GM18526 (cell line): ENCODE data around the gene SHANK1.

Experiments
- POLR2A ChIP-seq: IDR thresholded peaks from 3 replicates; pipeline ENCODE4 v1.6.1; 2011; ENCODE audit not compliant: insufficient read length; ENCODE audit errors: extremely low read depth

The SHANK1 gene

DNA sequence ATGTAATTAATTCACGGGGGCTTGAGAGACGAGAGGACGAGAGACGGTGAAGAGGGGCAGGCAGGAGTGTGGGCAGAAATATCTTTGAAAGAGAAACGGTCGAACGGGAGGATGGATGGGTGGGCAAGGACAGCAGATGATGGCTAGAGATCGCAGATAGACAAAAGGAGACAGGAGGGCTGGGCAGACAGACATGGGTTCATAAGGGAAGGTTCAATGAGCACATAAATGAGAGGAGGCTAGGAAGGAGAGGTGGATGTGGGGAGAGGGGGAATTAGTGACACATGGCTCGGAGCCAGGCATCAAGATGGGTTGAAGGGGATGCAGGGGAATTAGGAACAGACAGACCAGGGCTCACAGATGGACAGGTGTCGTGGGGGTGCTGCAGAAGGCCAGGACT, 81.0 kb downstream of the SHANK1 start:
- TF ChIP-seq POLR2A = no peak

DNA sequence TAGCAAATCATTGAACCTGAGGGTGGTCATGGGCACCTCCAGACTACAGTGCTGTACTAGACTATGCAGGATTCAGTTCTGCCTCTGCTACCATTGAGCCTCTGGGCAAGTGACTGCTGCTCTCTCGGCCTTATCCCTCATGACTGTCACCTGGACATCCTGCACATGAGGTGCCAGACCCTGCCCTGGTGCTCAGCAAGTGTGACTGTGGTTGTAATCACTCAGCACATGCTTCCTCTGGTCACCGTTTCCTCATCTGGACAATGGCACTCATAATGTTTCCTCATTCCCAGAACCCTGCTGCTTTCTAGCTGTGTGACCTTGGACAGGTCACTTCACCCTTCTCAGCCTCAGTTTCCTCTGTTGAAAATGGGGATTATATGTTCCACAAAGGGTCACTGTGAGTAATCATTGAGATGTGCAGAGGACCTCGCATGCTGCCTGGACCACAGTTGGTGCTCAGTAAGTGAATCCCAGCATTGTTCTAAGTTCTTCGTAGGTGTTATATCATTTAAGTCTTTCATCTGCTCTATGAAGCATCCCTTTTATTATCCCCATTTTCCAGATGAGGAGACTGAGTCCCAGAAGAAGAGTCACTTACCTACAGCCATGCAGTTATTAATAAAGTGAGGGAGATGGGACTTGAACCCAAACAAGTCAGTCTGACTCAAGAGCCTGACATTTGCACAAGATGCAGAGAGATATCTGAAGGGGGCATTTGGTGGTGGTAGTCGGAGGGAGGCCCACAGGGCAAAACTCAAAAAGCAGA, 83.1 kb downstream of the SHANK1 start:
- no peak for TF ChIP-seq POLR2A

DNA sequence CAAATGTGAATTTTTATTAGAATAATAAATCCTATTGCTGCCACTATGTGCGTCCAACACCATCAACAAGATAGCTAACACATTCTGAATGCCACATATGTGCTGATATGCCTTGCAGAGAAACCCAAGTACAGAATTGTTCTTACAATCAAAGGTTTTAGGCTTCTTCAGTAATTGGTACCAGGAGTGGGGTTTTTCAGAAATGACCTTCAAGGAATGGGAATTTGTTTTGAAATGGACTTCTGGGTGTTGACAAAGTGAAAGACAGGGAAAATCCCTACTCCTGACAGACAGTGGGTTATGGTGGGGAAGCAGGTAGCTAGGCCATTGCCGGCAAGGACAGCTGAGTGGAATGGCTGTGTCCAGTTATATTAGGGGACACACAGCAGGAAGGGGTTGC, 85.6 kb downstream of the SHANK1 start:
- no peak for TF ChIP-seq POLR2A

DNA sequence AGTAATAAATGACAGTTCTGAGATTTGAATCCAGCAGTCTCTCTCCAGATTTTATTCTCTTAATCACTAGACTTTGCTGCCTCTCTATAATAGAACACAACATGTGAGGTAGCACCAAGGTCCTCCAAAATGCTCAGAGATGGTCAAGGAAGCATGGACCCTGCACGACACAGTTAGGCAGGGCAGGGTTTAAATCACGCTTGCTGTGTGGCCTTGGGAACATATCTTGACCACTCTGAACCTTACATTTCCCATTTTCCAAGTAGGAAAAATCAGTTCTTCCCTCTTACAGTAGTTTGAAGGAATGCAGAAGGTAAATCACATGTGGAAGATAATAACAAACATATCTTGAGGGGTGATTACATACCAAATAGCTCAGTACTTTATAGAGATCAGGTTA, 86.2 kb downstream of the SHANK1 start:
- TF ChIP-seq POLR2A = no peak

DNA sequence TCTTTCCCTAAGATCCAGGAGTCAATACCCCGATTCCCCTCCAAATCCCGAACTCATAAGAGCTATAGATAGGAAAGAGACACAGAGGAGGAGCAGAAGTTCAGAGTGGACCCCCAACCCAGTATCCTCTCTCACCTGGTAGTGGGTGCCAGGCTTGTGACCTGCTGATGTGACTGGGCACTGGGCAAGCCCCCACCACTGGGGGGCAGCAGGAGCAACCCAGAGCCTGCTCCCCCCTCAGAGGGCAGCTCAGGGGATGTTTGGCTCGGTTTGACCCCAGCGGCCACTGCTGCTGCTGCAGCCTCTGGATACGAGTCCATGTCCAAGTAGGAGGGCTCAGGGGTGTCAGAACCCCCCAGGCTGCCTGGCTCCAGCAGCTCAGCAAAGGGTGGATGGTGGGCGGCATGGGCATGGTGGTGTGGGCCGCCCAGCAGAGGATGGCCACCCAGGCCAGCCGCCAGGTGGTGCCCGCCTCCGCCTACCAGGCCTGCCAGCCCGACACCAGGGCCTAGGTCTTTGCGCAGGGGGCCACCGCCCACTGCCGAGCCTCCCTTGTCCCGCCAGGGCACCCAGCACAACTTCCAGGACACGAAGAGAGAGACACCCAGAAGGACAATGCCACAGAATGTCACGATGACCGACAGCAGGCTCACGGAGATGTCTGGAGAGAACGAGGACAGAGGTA, 87.3 kb downstream of the SHANK1 start:
- no peak for TF ChIP-seq POLR2A

DNA sequence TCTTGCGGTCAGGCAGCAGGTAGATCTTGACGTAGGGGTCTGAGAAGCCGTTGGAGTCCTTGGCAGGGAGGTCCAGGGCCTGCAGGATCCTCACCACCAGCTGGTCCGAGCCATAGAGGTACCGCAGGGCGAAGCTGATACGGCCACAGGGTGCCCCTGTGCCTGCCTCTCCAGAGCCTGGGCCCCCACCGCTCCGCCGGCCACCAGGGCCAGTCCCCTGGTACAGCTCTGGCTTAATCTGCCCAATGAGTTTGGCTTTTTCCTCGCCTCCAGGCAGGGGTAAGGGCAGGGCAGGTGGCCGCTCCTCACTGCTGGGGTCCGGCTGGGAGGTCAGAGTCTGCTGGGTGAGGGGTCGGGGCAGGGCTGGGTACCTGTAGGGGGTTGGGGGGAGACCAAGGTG, 89.8 kb downstream of the SHANK1 start:
- no peak for TF ChIP-seq POLR2A

DNA sequence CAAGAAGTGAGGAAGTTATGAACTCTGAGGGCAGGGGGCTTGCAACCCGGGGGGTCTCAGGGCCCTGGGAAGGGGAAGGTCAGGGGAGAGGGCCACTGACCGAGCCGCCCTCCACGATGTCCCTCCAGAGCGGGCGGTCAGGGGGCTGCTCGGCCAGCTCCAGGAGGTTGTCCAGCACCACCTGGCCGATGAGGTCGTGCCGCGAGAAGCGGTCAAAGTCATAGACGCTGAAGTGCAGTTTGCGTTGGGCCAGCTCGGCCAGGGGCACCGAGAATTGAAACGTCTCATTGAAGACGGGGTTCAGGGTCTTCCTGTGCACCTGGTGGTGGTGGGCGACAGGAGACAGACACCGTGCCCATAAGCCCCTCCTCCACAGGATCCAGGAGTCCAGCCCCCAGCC, 90.4 kb downstream of the SHANK1 start:
- no peak for TF ChIP-seq POLR2A

DNA sequence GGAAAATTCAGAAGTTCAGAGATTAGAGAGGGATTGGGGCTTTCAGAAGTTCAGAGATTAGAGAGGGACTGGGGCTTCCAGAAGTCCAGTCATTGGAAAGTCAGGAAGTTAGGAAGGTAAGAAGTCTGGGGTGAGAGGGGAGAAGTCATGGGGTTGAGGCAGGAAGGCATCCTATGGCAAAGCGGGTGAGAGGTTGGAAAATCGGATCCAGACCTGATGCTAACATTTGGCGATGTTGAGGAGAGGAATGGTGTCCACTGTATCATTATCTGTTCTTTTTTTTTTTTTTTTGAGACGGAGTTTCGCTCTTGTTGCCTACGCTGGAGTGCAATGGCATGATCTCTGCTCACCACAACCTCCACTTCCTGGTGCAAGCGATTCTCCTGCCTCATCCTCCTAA, 91.1 kb downstream of the SHANK1 start:
- no peak for TF ChIP-seq POLR2A

DNA sequence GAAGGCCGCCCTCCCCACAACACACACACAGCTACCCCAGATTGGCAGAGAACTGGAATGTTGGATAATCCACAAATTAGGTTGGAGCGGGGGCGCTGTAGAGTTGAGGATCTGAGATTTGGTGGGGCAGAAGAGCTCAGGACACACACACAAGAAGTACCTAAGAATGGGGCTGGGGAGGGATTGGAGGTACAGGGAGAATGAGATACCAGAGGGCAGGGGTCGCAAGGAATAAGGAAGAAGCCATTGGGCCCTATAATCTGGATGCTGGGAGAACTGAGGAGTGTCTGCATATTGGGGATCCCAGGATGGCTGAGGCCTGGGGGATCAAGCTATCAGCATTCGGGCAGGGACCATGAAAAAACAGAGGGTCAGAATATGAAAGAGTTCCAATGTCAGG, 91.5 kb downstream of the SHANK1 start:
- no peak for TF ChIP-seq POLR2A

DNA sequence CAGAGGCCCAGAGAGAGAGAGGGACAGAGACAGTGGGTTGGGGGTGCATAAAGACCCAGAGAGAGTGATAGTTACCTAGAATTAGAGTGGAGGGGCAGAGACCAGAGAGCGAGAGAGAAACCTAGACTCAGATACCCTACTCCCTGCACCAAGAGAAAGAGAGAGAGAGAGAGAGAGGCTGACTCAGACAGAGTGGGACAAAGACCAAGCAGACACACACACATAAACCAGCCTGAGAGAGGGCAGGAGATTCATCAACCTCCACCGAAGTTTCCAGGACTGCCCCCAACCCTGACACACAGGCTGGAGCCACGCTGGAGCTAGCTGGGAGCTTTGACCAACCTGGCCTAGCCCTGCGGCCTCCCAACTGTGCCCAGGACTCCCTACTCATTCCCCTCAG, 92.8 kb downstream of the SHANK1 start:
- TF ChIP-seq POLR2A = no peak

DNA sequence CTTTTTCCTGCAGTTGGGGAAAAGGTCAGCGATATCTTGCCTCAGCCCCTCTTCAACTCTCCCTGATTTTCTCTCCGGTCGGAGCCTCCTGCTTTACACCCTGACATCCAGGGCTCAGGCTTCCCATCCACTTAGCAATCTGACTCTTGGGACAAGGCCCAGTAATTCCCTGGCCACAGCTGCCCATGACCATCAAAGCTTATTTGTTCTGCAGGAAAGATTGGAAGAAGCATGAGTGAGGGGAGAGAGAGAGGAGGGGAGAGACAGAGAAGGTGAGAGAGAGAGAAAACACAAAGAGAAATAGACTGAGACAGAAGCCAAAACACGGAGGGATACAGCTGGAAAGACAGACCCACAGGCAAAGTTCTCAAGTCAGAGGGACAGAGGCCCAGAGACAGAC, 93.6 kb downstream of the SHANK1 start:
- TF ChIP-seq POLR2A = no peak

DNA sequence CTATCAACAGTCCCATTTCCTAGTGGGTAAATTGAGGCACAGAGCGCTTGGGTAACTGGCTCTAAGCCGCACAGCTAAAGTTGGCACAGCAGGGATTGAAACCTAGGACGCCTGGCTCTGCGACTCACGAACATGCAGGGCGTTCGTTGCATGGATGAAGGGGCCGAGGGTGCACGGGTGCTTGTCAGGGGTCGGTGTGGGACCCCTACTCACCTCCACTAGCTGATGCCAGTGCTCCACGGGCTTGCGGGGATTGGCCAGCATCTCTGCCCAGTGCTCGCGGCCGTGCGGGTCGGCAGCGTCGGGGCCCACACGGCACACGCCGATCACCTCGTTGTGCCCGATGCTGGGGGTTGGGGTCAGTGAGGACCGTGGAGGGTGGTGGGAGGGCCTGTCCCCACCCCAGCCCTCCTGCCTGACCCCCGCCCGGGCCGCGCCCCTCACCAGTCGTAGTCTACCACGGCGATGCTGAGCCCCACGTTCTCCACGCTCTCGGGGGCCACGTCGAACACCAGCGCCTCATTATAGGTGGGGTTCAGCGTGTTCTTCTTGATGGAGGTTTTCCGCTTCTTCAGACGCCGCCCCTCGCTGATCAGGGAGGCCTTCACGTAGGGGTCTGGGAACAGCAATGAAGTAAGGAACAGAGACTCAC, 94.5 kb downstream of the SHANK1 start:
- TF ChIP-seq POLR2A = no peak
